Uterine smooth muscle cell (primary cell): ENCODE results near the gene MPL. TPM values are rescaled to one million over a fixed set of nuclear protein-coding genes. Genes with fewer than 3 reads are reported as not detected.

ENCODE experiments used
- total RNA-seq: library from RNA; depleted of rRNA; stranded (reverse); fragments of >200 nt; gene quantifications from 2 replicates; pipeline ENCODE4 v1.2.3, GENCODE V29; 2014

MPL gene
- not detected in 2 replicates for total RNA-seq

DNA sequence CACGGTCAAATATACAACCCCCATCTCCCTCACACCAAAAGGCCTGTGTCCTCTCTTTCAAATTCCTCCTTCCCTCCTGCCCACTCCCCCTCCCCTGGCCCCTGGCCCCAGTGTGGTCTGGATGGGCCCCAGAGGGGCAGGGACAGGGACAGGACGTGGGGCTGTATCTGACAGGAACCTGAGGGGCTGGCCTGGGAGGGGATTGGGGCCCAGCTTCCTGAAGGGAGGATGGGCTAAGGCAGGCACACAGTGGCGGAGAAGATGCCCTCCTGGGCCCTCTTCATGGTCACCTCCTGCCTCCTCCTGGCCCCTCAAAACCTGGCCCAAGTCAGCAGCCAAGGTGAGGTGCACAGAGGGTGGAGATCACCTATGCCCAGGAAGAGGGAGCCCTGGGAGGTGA lies at the start of gene MPL:
Gene MPL, plus strand, starts transcription at position 231 of the 400 bp plus-strand sequence. Its CDS starts 31 bp downstream, at position 262.

GRCh38 chr1:43300378-43301094 lies 37.1 kb upstream of the MPL start, which contains the start of gene TIE1:
Gene TIE1, plus strand, starts transcription at chr1:43300982. Its CDS starts 90 bp downstream, at chr1:43301072.

DNA sequence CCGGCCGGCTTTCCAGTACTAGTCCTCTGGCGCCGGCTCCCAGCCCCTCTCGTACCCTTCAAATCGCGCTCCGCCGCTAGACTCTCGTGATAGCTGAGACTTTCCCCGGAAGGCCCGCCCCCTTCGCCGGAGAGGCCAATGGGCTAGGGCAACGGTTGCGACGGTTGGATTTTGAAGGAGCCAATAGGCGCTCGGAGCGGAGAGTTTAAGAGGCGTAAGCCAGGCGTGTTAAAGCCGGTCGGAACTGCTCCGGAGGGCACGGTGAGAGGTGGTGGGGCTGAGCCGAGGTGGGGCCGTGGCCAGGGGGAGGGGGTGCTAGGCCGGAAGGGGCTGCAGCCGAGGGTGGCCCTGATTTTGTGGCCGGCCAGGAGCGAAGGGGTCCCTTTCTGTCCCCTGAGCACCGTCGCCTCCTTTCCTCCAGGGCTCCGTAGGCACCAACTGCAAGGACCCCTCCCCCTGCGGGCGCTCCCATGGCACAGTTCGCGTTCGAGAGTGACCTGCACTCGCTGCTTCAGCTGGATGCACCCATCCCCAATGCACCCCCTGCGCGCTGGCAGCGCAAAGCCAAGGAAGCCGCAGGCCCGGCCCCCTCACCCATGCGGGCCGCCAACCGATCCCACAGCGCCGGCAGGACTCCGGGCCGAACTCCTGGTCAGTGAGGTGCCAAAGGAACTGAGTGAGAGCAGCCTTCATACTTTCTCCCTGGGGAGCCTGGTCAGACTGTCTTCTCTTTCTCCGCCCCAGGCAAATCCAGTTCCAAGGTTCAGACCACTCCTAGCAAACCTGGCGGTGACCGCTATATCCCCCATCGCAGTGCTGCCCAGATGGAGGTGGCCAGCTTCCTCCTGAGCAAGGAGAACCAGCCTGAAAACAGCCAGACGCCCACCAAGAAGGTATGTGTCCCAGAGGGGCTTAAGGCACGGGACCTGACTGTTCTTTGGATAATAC lies 21.4 kb downstream of the MPL start, which contains the start of gene CDC20:
Gene CDC20, plus strand, starts transcription at position 236 of the 948 bp plus-strand sequence. Its CDS starts 235 bp downstream, at position 471.

GRCh38 chr1:43367904-43368645 lies 30.5 kb downstream of the MPL start, which contains the start of gene ELOVL1:
Gene ELOVL1, minus strand, starts transcription at chr1:43368011. Its CDS starts 2,402 bp downstream, at chr1:43365609.

DNA sequence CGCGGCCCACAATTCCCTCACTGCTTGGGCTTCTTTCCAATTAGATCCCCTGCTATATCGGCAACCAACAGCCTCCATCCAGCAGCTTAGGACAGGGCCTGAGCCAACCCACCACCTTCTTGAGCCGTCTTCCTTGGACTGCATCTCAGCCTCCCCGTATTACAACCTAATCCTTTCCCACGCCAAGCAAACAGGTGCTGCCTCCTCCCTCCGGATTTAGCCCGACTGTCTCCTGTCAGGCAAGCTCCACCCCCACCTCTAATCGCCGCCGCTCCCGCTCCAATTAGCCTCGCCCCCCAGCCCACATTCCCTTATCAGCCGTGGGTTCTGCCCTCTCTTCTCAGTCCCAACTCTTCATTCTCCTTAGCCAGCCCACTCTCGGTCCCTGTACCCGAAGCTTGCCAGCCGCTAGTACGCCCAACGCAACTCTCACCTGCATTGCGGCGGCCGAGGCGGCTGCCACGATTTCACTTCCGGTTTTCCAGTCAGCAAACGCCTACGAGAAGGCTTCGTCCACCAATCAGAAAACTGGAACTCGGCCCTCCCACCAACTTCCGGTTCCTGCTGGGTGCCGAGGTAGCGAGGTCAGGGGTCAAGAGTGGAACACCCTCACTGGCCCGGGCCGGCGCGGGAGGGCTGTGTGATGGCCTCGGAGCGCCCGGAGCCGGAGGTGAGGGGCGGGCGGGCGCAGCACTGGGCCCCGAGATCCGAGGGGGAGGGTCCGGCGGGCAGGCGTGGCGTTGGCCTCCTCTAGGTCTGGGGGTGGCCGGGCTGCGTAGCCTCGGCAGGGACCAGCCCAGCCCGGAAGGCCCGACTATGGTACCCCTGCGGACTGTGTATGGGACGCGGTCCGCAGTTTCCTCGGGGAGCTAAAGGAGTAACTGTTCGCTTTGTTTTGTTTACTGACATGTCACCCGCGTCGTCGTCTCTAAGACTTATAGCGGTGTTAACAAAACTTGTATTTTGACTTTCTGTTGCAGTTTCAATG lies 52.0 kb downstream of the MPL start, which contains the start of the genes MED8 and SZT2:
Gene MED8, minus strand, starts transcription at position 475 of the 988 bp plus-strand sequence. Its CDS starts 36 bp downstream, at position 439.
Gene SZT2, plus strand, starts transcription at position 574 of the 988 bp plus-strand sequence. Its CDS starts 70 bp downstream, at position 644.

Other genes starting within 250 kb of the MPL start
- 92.6 and 174 TPM in 2 replicates for gene EBNA1BP2, start 165.5 kb upstream of the MPL start, total RNA-seq
- 0.22 and 0.75 TPM in 2 replicates for gene CFAP57, start 165.5 kb upstream of the MPL start, total RNA-seq
- under 0.01 TPM in 1 of 2 replicates, not detected in the other for gene TMEM125, start 67.8 kb upstream of the MPL start, total RNA-seq
- 0.11 TPM in 1 of 2 replicates, not detected in the other for gene C1orf210, start 52.2 kb upstream of the MPL start, total RNA-seq
- gene TIE1, start 36.8 kb upstream of the MPL start, total RNA-seq: 67.9 and 127 TPM in 2 replicates
- 37.7 and 171 TPM in 2 replicates for gene CDC20, start 21.2 kb downstream of the MPL start, total RNA-seq
- gene ELOVL1, start 30.2 kb downstream of the MPL start, total RNA-seq: 49.9 and 51.4 TPM in 2 replicates
- 75.9 and 83.1 TPM in 2 replicates for gene MED8, start 52.0 kb downstream of the MPL start, total RNA-seq
- 33.3 and 34.7 TPM in 2 replicates for gene SZT2, start 52.1 kb downstream of the MPL start, total RNA-seq
- 33.6 and 46.8 TPM in 2 replicates for gene HYI, start 116.1 kb downstream of the MPL start, total RNA-seq
- 58.4 and 90.2 TPM in 2 replicates for gene PTPRF, start 193.1 kb downstream of the MPL start, total RNA-seq